ENCODE results near the gene RDH12. TPM values are rescaled to one million over a fixed set of nuclear protein-coding genes. Genes with fewer than 3 reads are reported as not detected.

RDH12 gene
- total and polyA plus RNA-seq, 2 donors (not counting 1 experiment from before 2014, with no cell fraction given): not detected

- H4K20me1 ChIP-seq (ENCODE audit: control insufficient read depth, extremely low read depth, insufficient read depth, low read length): no peaks in the 10 kb centered on the region
- no peak overlapping the region for H3K27ac ChIP-seq (ENCODE audit: insufficient read depth, low read length)
- peaks cover 16% of the 10 kb centered on the region for H3K27me3 ChIP-seq (ENCODE audit: control insufficient read depth, insufficient read depth, low read length)
- H3K4me1 ChIP-seq (ENCODE audit: control insufficient read depth, extremely low read depth, insufficient read depth, low read length): no peaks in the 10 kb centered on the region
- H3K36me3 ChIP-seq (ENCODE audit: control insufficient read depth, insufficient read depth, low read length): no peaks in the 10 kb centered on the region
- no peak overlapping the region for H3K9ac ChIP-seq (ENCODE audit: insufficient read depth, low read length)
- no peak for TF ChIP-seq EZH2 (IDR thresholded peaks at IDR 0.05; ENCODE audit: low read length, missing control alignments)
- TF ChIP-seq, protein P1, sequence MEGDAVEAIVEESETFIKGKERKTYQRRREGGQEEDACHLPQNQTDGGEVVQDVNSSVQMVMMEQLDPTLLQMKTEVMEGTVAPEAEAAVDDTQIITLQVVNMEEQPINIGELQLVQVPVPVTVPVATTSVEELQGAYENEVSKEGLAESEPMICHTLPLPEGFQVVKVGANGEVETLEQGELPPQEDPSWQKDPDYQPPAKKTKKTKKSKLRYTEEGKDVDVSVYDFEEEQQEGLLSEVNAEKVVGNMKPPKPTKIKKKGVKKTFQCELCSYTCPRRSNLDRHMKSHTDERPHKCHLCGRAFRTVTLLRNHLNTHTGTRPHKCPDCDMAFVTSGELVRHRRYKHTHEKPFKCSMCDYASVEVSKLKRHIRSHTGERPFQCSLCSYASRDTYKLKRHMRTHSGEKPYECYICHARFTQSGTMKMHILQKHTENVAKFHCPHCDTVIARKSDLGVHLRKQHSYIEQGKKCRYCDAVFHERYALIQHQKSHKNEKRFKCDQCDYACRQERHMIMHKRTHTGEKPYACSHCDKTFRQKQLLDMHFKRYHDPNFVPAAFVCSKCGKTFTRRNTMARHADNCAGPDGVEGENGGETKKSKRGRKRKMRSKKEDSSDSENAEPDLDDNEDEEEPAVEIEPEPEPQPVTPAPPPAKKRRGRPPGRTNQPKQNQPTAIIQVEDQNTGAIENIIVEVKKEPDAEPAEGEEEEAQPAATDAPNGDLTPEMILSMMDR (conservative IDR thresholded peaks at IDR 0.05 in 1 of 2, IDR thresholded peaks at IDR 0.05 in 1 of 2; ENCODE audit: low read depth in 1 of 2, low read length in 2 of 2): no peak
- no peak overlapping the region for H3K4me2 ChIP-seq (ENCODE audit: extremely low read depth, insufficient read depth, low read length)
- H3K79me2 ChIP-seq (ENCODE audit: control insufficient read depth, insufficient read depth, low read length): no peaks in the 10 kb centered on the region
- H2AFZ ChIP-seq (ENCODE audit: low read length): no peak overlapping the region
- DNase-seq (ENCODE audit: low read depth in 2 of 2): no peak
- H3K9me3 ChIP-seq (ENCODE audit: control insufficient read depth, insufficient read depth, low read depth, low read length): no peaks in the 10 kb centered on the region
- H3K4me3 ChIP-seq (replicated peaks in 1 of 4; ENCODE audit: control extremely low read depth in 1 of 4, insufficient read depth in 1 of 4, low read depth in 3 of 4, low read length in 4 of 4): no peak overlapping the region
These were observed 18.2 kb downstream of the RDH12 start for GRCh38 chr14:67719866-67720265.

- TF ChIP-seq EZH2 (IDR thresholded peaks at IDR 0.05; ENCODE audit: low read length, missing control alignments): no peak
- TF ChIP-seq, protein P1 (conservative IDR thresholded peaks at IDR 0.05 in 1 of 2, IDR thresholded peaks at IDR 0.05 in 1 of 2; ENCODE audit: low read depth in 1 of 2, low read length in 2 of 2): no peak
- Histone ChIP-seq H3K9me3 (ENCODE audit: control insufficient read depth, insufficient read depth, low read depth, low read length) (no peaks in the 10 kb centered on the region), H3K9ac (ENCODE audit: insufficient read depth, low read length) (no peak overlapping the region), H3K4me3 (replicated peaks in 1 of 4; ENCODE audit: control extremely low read depth in 1 of 4, insufficient read depth in 1 of 4, low read depth in 3 of 4, low read length in 4 of 4) (no peak overlapping the region), H3K27ac (ENCODE audit: insufficient read depth, low read length) (no peak overlapping the region), H3K4me2 (ENCODE audit: extremely low read depth, insufficient read depth, low read length) (no peak overlapping the region), H3K36me3 (ENCODE audit: control insufficient read depth, insufficient read depth, low read length) (no peaks in the 10 kb centered on the region), H3K27me3 (ENCODE audit: control insufficient read depth, insufficient read depth, low read length) (peaks cover 24% of the 10 kb centered on the region), H3K79me2 (ENCODE audit: control insufficient read depth, insufficient read depth, low read length) (no peaks in the 10 kb centered on the region), H2AFZ (ENCODE audit: low read length) (no peak overlapping the region), H4K20me1 (ENCODE audit: control insufficient read depth, extremely low read depth, insufficient read depth, low read length) (no peaks in the 10 kb centered on the region), H3K4me1 (ENCODE audit: control insufficient read depth, extremely low read depth, insufficient read depth, low read length) (no peaks in the 10 kb centered on the region)
- no peak for DNase-seq (ENCODE audit: low read depth in 2 of 2)
These were observed 20.2 kb downstream of the RDH12 start for GRCh38 chr14:67721875-67722274.

GRCh38 chr14:67722293-67722692, 20.6 kb downstream of the RDH12 start:
- H3K27me3 ChIP-seq (ENCODE audit: control insufficient read depth, insufficient read depth, low read length): peaks cover 24% of the 10 kb centered on the region
- H3K4me2 ChIP-seq (ENCODE audit: extremely low read depth, insufficient read depth, low read length): no peak overlapping the region
- H3K79me2 ChIP-seq (ENCODE audit: control insufficient read depth, insufficient read depth, low read length): no peaks in the 10 kb centered on the region
- peak; percentile 48 to 50 for DNase-seq (ENCODE audit: low read depth in 2 of 2)
- H3K4me1 ChIP-seq (ENCODE audit: control insufficient read depth, extremely low read depth, insufficient read depth, low read length): no peaks in the 10 kb centered on the region
- TF ChIP-seq EZH2 (IDR thresholded peaks at IDR 0.05; ENCODE audit: low read length, missing control alignments): no peak
- TF ChIP-seq, protein P1 (conservative IDR thresholded peaks at IDR 0.05 in 1 of 2, IDR thresholded peaks at IDR 0.05 in 1 of 2; ENCODE audit: low read depth in 1 of 2, low read length in 2 of 2): no peak
- H2AFZ ChIP-seq (ENCODE audit: low read length): no peak overlapping the region
- H3K36me3 ChIP-seq (ENCODE audit: control insufficient read depth, insufficient read depth, low read length): no peaks in the 10 kb centered on the region
- H3K4me3 ChIP-seq (replicated peaks in 1 of 4; ENCODE audit: control extremely low read depth in 1 of 4, insufficient read depth in 1 of 4, low read depth in 3 of 4, low read length in 4 of 4): no peak overlapping the region
- no peaks in the 10 kb centered on the region for H4K20me1 ChIP-seq (ENCODE audit: control insufficient read depth, extremely low read depth, insufficient read depth, low read length)
- H3K27ac ChIP-seq (ENCODE audit: insufficient read depth, low read length): no peak overlapping the region
- H3K9ac ChIP-seq (ENCODE audit: insufficient read depth, low read length): no peak overlapping the region
- no peaks in the 10 kb centered on the region for H3K9me3 ChIP-seq (ENCODE audit: control insufficient read depth, insufficient read depth, low read depth, low read length)
